HepG2 (cell line): Measurements from ENCODE around the gene ZFHX3.

Experiments used
- CHCHD3 ChIP-seq: sonication (generic); formaldehyde crosslinking; IDR thresholded peaks from 2 replicates; pipeline ENCODE4 v1.8.0; 2022; ENCODE audit warnings: mild to moderate bottlenecking, missing genetic modification reagents, moderate library complexity
- CHD2 ChIP-seq: IDR thresholded peaks from 2 replicates; pipeline ENCODE4 v1.6.1; 2011; ENCODE audit warnings: low read depth, low read length, improper control_type of control experiment
- ELF3 ChIP-seq: IDR thresholded peaks from 2 replicates; pipeline ENCODE4 v1.6.1; 2016; ENCODE audit warnings: missing genetic modification reagents, missing compliant biosample characterization
- FOSL1 ChIP-seq: sonication (generic); formaldehyde crosslinking; IDR thresholded peaks from 2 replicates; pipeline ENCODE4 v1.9.0; 2021; ENCODE audit warnings: missing genetic modification reagents, borderline replicate concordance
- JUND ChIP-seq: sonication (generic); formaldehyde crosslinking; IDR thresholded peaks from 2 replicates; pipeline ENCODE4 v1.8.0; 2022; ENCODE audit warnings: mild to moderate bottlenecking, missing genetic modification reagents
- SALL2 ChIP-seq: sonication (generic); formaldehyde crosslinking; IDR thresholded peaks from 2 replicates; pipeline ENCODE4 v1.8.1; 2023; ENCODE audit warnings: mild to moderate bottlenecking, missing genetic modification reagents, inconsistent platforms
- SMAD1 ChIP-seq: sonication (generic); formaldehyde crosslinking; IDR thresholded peaks from 2 replicates; pipeline ENCODE4 v1.4.0; 2020; ENCODE audit warnings: missing genetic modification reagents, low read depth, mild to moderate bottlenecking, borderline replicate concordance
- TCF7 ChIP-seq: sonication (generic); IDR thresholded peaks from 2 replicates; pipeline ENCODE4 v1.6.1; 2016; ENCODE audit warnings: antibody characterized with exemption, low read depth
- YY1 ChIP-seq: IDR thresholded peaks from 2 replicates; pipeline ENCODE4 v1.6.1; 2011; ENCODE audit warnings: low read length, low read depth, moderate library complexity, mild to moderate bottlenecking; ENCODE audit not compliant: insufficient read depth, insufficient replicate concordance
- ZBTB21 ChIP-seq: sonication (generic); formaldehyde crosslinking; IDR thresholded peaks from 2 replicates; pipeline ENCODE4 v1.4.0; 2020; ENCODE audit warnings: missing genetic modification reagents
- ZNF10 ChIP-seq: sonication (generic); formaldehyde crosslinking; IDR thresholded peaks from 2 replicates; pipeline ENCODE4 v1.4.0; 2020; ENCODE audit warnings: mild to moderate bottlenecking, low read depth, missing genetic modification reagents, borderline replicate concordance
- ZNF501 ChIP-seq: sonication (generic); formaldehyde crosslinking; IDR thresholded peaks from 2 replicates; pipeline ENCODE4 v1.5.1; 2020; ENCODE audit warnings: mild to moderate bottlenecking, moderate library complexity, missing genetic modification reagents
- TF ChIP-seq, protein P1 (sequence below): sonication (generic); formaldehyde crosslinking; IDR thresholded peaks from 2 replicates; pipeline ENCODE4 v1.4.0; 2020; ENCODE audit warnings: missing genetic modification reagents
- TF ChIP-seq, protein P2 (sequence below): sonication (generic); formaldehyde crosslinking; IDR thresholded peaks from 2 replicates; pipeline ENCODE4 v1.5.0; 2020; ENCODE audit warnings: mild to moderate bottlenecking, missing genetic modification reagents, moderate library complexity

DNA sequence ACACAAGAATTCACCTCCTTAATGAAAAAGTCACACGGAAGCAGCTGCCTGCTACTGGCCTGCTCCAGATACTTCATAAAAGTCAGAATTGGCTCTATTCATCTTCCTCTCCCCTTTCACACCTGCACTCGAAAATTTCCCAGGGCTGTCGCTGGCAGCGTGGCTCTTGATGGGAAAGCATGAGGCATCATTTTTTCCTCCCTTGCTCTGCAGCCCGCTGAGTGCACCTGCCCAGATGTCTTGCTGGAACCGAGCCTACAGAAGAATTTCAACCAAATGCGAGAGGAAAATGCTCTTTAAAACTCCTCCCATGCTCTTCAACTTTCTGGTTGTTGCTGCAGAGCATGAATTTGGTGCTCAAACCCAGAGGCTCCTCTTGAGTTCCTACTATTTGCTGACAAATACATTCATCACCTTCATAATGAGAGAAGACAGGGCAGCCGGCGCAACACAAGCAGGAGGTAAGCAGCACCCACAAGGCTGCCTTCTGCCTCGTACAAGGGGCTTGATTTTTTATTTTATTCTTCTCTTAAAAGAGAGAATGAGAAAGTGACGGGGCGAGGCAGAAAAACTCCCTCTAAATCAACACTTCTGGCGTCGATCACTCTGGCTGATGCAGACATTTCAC is 146.8 kb downstream of the ZFHX3 start:
- no peak for TF ChIP-seq TCF7
- TF ChIP-seq, protein P1, sequence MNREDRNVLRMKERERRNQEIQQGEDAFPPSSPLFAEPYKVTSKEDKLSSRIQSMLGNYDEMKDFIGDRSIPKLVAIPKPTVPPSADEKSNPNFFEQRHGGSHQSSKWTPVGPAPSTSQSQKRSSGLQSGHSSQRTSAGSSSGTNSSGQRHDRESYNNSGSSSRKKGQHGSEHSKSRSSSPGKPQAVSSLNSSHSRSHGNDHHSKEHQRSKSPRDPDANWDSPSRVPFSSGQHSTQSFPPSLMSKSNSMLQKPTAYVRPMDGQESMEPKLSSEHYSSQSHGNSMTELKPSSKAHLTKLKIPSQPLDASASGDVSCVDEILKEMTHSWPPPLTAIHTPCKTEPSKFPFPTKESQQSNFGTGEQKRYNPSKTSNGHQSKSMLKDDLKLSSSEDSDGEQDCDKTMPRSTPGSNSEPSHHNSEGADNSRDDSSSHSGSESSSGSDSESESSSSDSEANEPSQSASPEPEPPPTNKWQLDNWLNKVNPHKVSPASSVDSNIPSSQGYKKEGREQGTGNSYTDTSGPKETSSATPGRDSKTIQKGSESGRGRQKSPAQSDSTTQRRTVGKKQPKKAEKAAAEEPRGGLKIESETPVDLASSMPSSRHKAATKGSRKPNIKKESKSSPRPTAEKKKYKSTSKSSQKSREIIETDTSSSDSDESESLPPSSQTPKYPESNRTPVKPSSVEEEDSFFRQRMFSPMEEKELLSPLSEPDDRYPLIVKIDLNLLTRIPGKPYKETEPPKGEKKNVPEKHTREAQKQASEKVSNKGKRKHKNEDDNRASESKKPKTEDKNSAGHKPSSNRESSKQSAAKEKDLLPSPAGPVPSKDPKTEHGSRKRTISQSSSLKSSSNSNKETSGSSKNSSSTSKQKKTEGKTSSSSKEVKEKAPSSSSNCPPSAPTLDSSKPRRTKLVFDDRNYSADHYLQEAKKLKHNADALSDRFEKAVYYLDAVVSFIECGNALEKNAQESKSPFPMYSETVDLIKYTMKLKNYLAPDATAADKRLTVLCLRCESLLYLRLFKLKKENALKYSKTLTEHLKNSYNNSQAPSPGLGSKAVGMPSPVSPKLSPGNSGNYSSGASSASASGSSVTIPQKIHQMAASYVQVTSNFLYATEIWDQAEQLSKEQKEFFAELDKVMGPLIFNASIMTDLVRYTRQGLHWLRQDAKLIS (CRISPR knock-in tag) = no peak
- TF ChIP-seq, protein P2, sequence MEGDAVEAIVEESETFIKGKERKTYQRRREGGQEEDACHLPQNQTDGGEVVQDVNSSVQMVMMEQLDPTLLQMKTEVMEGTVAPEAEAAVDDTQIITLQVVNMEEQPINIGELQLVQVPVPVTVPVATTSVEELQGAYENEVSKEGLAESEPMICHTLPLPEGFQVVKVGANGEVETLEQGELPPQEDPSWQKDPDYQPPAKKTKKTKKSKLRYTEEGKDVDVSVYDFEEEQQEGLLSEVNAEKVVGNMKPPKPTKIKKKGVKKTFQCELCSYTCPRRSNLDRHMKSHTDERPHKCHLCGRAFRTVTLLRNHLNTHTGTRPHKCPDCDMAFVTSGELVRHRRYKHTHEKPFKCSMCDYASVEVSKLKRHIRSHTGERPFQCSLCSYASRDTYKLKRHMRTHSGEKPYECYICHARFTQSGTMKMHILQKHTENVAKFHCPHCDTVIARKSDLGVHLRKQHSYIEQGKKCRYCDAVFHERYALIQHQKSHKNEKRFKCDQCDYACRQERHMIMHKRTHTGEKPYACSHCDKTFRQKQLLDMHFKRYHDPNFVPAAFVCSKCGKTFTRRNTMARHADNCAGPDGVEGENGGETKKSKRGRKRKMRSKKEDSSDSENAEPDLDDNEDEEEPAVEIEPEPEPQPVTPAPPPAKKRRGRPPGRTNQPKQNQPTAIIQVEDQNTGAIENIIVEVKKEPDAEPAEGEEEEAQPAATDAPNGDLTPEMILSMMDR = no peak
- no peak for TF ChIP-seq SMAD1 (CRISPR knock-in tag)
- no peak for TF ChIP-seq YY1
- no peak for TF ChIP-seq ZNF10 (CRISPR knock-in tag)
- no peak for TF ChIP-seq ZBTB21
- TF ChIP-seq CHD2 = no peak
- no peak for TF ChIP-seq ZNF501 (CRISPR knock-in tag)
- TF ChIP-seq CHCHD3 (CRISPR knock-in tag) = no peak
- TF ChIP-seq SALL2 (CRISPR knock-in tag) = no peak
- no peak for TF ChIP-seq FOSL1
- no peak for TF ChIP-seq JUND (CRISPR knock-in tag)
- no peak for TF ChIP-seq ELF3
